Endodermal cell (in vitro differentiated cells): Measurements from ENCODE around the gene ASB14. TPM values are rescaled to one million over a fixed set of nuclear protein-coding genes. Genes with fewer than 3 reads are reported as not detected.

Experiments
- DNase-seq: peaks from one replicate; pipeline ENCODE4 v3.0.0-alpha.2; 2017
- H3K27ac ChIP-seq: 2 replicates; pipeline ENCODE4 v1.5.1; 2013; ENCODE audit warnings: mild to moderate bottlenecking, low read depth, low read length, moderate library complexity
- H3K27me3 ChIP-seq: 2 replicates; pipeline ENCODE4 v1.6.1; 2013; ENCODE audit warnings: mild to moderate bottlenecking, low read length, moderate library complexity; ENCODE audit not compliant: insufficient read depth, control insufficient read depth, poor library complexity, severe bottlenecking
- H3K36me3 ChIP-seq: 2 replicates; pipeline ENCODE4 v1.7.0; 2013; ENCODE audit warnings: mild to moderate bottlenecking, low read length, moderate library complexity; ENCODE audit not compliant: control insufficient read depth, insufficient read depth
- H3K4me1 ChIP-seq: one replicate; pipeline ENCODE4 v1.7.0; 2013; ENCODE audit warnings: low read length; ENCODE audit not compliant: control insufficient read depth, insufficient read depth
- H3K4me3 ChIP-seq: 2 replicates; pipeline ENCODE4 v1.5.1; 2013; ENCODE audit warnings: mild to moderate bottlenecking, low read length, moderate library complexity
- H3K9ac ChIP-seq: 2 replicates; pipeline ENCODE4 v1.6.1; 2013; ENCODE audit warnings: mild to moderate bottlenecking, low read length, moderate library complexity; ENCODE audit not compliant: poor library complexity, severe bottlenecking; ENCODE audit errors: extremely low read depth
- H3K9me3 ChIP-seq: 2 replicates; pipeline ENCODE4 v1.6.1; 2013; ENCODE audit warnings: mild to moderate bottlenecking, low read length, moderate library complexity; ENCODE audit not compliant: control insufficient read depth
- H3K27ac Mint-ChIP-seq: 2 replicates; pipeline ENCODE4 v1.8.0; 2020; ENCODE audit warnings: mixed read lengths
- H3K27me3 Mint-ChIP-seq: 2 replicates; pipeline ENCODE4 v1.8.0; 2021; ENCODE audit warnings: mild to moderate bottlenecking, mixed read lengths; ENCODE audit not compliant: insufficient read depth
- H3K36me3 Mint-ChIP-seq: 2 replicates; pipeline ENCODE4 v1.8.0; 2020; ENCODE audit warnings: low read depth, mixed read lengths
- H3K4me1 Mint-ChIP-seq: 2 replicates; pipeline ENCODE4 v1.8.0; 2020; ENCODE audit warnings: mixed read lengths
- H3K4me3 Mint-ChIP-seq: 2 replicates; pipeline ENCODE4 v1.8.0; 2020; ENCODE audit warnings: mild to moderate bottlenecking, moderate library complexity, mixed read lengths
- H3K9me3 Mint-ChIP-seq: 2 replicates; pipeline ENCODE4 v1.8.0; 2020; ENCODE audit warnings: mild to moderate bottlenecking, mixed read lengths
- CTCF ChIP-seq: fragments of 200-600 bp; sonication (generic); conservative IDR thresholded peaks from 2 replicates; pipeline ENCODE4 v1.5.0; 2021; ENCODE audit warnings: antibody characterized with exemption, mild to moderate bottlenecking
- WGBS, 2 experiments: methylation state at CpG; one replicate each; pipeline versions ENCODE4 v1.1.5 to v1.1.7; 2013; ENCODE audit warnings: missing lambda C conversion rate in 2 of 2, mixed read lengths in 1 of 2; ENCODE audit not compliant: insufficient coverage in 1 of 2, insufficient read length in 1 of 2; 5-methylcytosine and 5-hydroxymethylcytosine counted together
- total RNA-seq, 2 donors: library from RNA; stranded (reverse); fragmentation: NEBNext Ultra II Directional in 1 of 2; extraction: Animal tissue kit (Norgen Biotek cat#: 25700) in 1 of 2; gene quantifications; 2 replicates in 1 of 2; 3 replicates in 1 of 2; pipeline ENCODE4 v1.2.1, GENCODE V29; 2021

The ASB14 gene
- total RNA-seq, 2 donors from 2014 or later, result not detected

GRCh38 chr3:57230006-57230405 is 62.5 kb downstream of the ASB14 start:
- H3K27me3 Mint-ChIP-seq, result no peaks in the 10 kb centered on the region
- Histone ChIP-seq H3K36me3 (peaks cover 6% of the 10 kb centered on the region), H3K9ac (no peak overlapping the region), H3K9me3 (no peaks in the 10 kb centered on the region), H3K27me3 (no peaks in the 10 kb centered on the region), H3K4me1 (peaks cover 3% of the 10 kb centered on the region), H3K4me3 (peak overlapping the region; percentile 27), H3K27ac (no peak overlapping the region)
- TF ChIP-seq CTCF, result no peak
- peaks cover 11% of the 10 kb centered on the region for H3K36me3 Mint-ChIP-seq
- 89 to 94% methylated on average over 2 of the region's 2 CpGs for WGBS, 2 experiments
- peaks cover 17% of the 10 kb centered on the region for H3K4me1 Mint-ChIP-seq
- H3K9me3 Mint-ChIP-seq, result no peaks in the 10 kb centered on the region
- no peak overlapping the region for H3K4me3 Mint-ChIP-seq
- H3K27ac Mint-ChIP-seq, result no peak overlapping the region
- DNase-seq, result no peak

GRCh38 chr3:57227930-57228751 is 64.3 kb downstream of the ASB14 start:
- Mint-ChIP-seq H3K4me3 (peak overlapping the region; percentile 88), H3K4me1 (peaks cover 18% of the 10 kb centered on the region), H3K9me3 (no peaks in the 10 kb centered on the region), H3K36me3 (peaks cover 6% of the 10 kb centered on the region), H3K27me3 (no peaks in the 10 kb centered on the region), H3K27ac (peak overlapping the region; percentile 61)
- Histone ChIP-seq H3K27me3 (no peaks in the 10 kb centered on the region), H3K9me3 (no peaks in the 10 kb centered on the region), H3K9ac (peak overlapping the region; percentile 59), H3K4me1 (peaks cover 3% of the 10 kb centered on the region), H3K4me3 (peak overlapping the region; percentile 83), H3K27ac (peak overlapping the region; percentile 6), H3K36me3 (peaks cover 6% of the 10 kb centered on the region)
- peak; percentile 65 for DNase-seq
- WGBS, 2 experiments, result 0 to 1% methylated on average over 29 to 70 of the region's 70 CpGs
- no peak for TF ChIP-seq CTCF

GRCh38 chr3:57227204-57227929 is 65.1 kb downstream of the ASB14 start, which contains the start of gene APPL1:
TSS of gene APPL1 (plus strand) at chr3:57227729. CDS start at chr3:57227884, 155 bp downstream.
- Histone ChIP-seq H3K27ac (peak within 1 kb of the TSS; percentile 69), H3K27me3 (no peaks in the 10 kb centered on the region), H3K9ac (peak within 1 kb of the TSS; percentile 59), H3K36me3 (peaks cover 6% of the 10 kb centered on the region), H3K9me3 (no peaks in the 10 kb centered on the region), H3K4me1 (peaks cover 3% of the 10 kb centered on the region), H3K4me3 (peak within 1 kb of the TSS; percentile 83)
- DNase-seq, result peak; percentile 98
- Mint-ChIP-seq H3K4me3 (peak within 1 kb of the TSS; percentile 88), H3K27me3 (no peaks in the 10 kb centered on the region), H3K36me3 (peaks cover 3% of the 10 kb centered on the region), H3K4me1 (peaks cover 18% of the 10 kb centered on the region), H3K27ac (peak within 1 kb of the TSS; percentile 97), H3K9me3 (no peaks in the 10 kb centered on the region)
- WGBS, 2 experiments, result 1 to 11% methylated on average over 14 to 71 of the region's 71 CpGs
- TF ChIP-seq CTCF, result no peak
